Sigmoid colon (tissue), 4 donors: ENCODE measurements around the gene POLR2F.

Experiments
- CTCF ChIP-seq, 4 experiments: fragments of 450-650 bp in 3 of 4; fragments of 200-600 bp in 1 of 4; IDR thresholded peaks; one replicate each; pipeline ENCODE4 v1.5.1; 2016 to 2019; ENCODE audit warnings: antibody characterized with exemption in 4 of 4, mild to moderate bottlenecking in 3 of 4, moderate library complexity in 2 of 4
- POLR2A ChIP-seq, 2 donors: fragments of 450-650 bp; IDR thresholded peaks; one replicate each; pipeline ENCODE4 v1.6.1; 2016; ENCODE audit warnings: antibody characterized with exemption in 2 of 2, mild to moderate bottlenecking in 2 of 2, moderate library complexity in 2 of 2
- POLR2AphosphoS5 ChIP-seq, 4 donors: sonication (generic); formaldehyde crosslinking; IDR thresholded peaks; one replicate each; pipeline ENCODE4 v1.6.1; 2017; ENCODE audit warnings: antibody characterized with exemption in 4 of 4

- no peak for TF ChIP-seq POLR2AphosphoS5 (IDR thresholded peaks at IDR 0.05)
- TF ChIP-seq CTCF (IDR thresholded peaks at IDR 0.05): no peak
- TF ChIP-seq POLR2A (IDR thresholded peaks at IDR 0.05): no peak
Measured at GRCh38 chr22:37994982-37995381, 41.5 kb downstream of the POLR2F start.
